Activated naive CD4-positive, alpha-beta T cell (primary cell): ENCODE measurements around the gene C1orf21.

Experiments used
- DNase-seq, 4 experiments: peaks; one replicate each; lab custom pipeline; 2025; lab: John Stamatoyannopoulos, UW

Gene C1orf21

DNA sequence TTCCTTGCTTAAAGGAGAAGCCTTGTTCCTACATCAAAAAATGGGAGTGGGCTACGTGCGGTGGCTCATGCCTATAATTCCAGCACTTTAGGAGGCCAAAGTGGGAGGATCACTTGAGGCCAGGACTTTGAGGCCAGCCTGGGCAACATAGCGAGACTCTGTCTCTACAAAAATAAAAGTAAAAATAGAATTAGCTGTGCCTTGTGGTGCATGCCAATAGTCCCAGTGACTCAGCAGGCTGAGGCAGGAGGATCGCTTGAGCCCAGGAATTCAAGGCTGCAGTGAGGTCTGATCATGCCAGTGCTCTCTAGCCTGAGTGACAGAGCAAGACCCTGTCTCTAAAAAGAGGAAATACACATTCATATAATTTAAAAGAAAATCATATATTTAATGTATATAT, 127.1 kb downstream of the C1orf21 start:
- no peak for DNase-seq

- DNase-seq = no peak
Measured at GRCh38 chr1:184514447-184514846, 127.6 kb downstream of the C1orf21 start.

- no peak for DNase-seq
Measured at GRCh38 chr1:184517130-184517529, 130.3 kb downstream of the C1orf21 start.

DNA sequence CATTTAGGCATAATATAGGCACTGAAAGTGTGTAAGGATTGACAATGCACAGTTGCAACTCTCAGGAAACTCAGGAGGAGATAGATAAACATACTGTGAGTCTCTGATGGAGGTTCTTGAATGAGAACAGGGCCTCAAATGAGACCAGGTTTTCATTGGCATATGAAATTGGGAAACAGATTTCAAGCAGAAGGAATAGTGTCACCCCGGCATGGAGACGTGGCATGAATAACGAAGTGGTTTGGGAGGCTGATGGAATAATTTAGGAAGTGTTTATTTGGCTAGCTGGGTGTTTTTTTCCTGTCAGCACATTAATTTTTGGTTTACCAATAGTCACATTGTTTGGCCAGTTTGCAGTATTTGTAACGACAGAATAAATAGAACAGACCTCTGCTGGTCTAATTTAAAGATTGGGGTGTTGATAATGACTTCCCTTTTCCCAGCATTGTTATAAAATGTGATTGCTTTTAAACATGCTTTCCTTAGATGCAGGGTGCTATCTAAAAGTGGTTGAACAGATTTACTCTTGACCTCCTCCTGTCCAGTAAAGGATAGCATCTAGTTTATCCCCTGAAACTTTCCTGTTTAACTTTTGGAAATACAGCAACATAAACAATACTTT, 132.0 kb downstream of the C1orf21 start:
- DNase-seq = no peak

- DNase-seq = no peak
Measured at GRCh38 chr1:184520336-184520735, 133.5 kb downstream of the C1orf21 start.

GRCh38 chr1:184524248-184524647, 137.4 kb downstream of the C1orf21 start:
- DNase-seq = no peak

DNA sequence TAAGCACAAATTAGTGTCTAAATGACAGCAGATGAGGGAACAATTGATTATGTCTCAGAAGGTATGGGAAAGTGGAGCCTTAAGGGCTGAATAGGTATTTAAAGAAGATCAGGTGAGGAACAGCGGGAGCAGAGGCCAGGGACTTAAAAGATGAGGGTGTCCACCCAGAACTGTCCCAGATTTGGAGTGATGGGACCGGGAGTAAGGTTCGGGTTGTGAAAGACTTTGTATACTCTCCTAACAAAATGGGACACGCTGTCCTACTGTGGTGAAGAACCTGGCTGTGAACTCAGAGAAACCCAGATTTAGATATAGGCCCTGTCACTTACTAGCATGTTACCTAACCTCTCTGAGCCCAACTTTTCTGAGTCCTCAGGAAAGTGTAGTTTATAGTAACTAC, 140.6 kb downstream of the C1orf21 start:
- no peak for DNase-seq

GRCh38 chr1:184530226-184530625, 143.4 kb downstream of the C1orf21 start:
- no peak for DNase-seq

- DNase-seq = no peak
Measured at GRCh38 chr1:184531296-184531695, 144.5 kb downstream of the C1orf21 start.

- DNase-seq = no peak
Measured at GRCh38 chr1:184532199-184532598, 145.4 kb downstream of the C1orf21 start.

GRCh38 chr1:184533049-184533448, 146.2 kb downstream of the C1orf21 start:
- no peak for DNase-seq

DNA sequence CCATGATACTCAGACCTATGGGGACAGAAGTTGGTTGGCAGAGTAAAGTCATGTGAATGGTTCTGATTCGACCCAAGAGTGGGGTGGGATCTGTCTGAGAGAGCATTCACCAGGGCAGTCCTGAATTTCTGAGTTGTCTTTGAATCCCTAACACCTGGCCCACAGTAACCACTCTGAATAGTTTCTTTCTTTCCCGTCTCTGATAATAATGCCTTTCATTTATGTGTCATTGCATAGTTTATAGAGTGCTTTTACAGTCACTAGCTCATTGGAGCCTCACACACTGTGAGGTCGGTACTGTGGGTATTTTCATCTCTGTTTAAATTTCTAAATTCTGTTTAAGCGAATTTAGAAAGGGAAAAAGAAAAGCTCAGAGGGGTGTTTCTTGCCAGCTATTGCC, 147.1 kb downstream of the C1orf21 start:
- DNase-seq = no peak

DNA sequence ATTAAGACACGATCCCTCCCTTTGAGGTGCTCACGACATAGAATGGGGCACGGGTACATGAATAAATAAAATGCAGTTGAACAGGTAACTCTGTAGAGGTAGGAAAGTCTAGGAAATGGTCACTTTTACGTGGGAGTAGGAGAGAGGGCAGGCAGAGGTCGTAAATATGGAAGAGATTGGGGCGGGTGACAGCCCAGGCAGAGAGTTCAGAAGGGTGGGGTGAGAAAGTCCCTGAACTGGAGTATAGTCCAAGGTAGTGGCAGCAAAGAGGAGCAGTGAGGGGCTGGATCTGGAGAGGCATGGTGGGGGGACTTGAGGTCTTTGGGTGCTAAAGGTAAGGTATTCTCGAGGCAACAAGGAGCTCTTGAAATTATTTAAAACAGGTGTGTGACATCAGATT, 147.9 kb downstream of the C1orf21 start:
- no peak for DNase-seq

DNA sequence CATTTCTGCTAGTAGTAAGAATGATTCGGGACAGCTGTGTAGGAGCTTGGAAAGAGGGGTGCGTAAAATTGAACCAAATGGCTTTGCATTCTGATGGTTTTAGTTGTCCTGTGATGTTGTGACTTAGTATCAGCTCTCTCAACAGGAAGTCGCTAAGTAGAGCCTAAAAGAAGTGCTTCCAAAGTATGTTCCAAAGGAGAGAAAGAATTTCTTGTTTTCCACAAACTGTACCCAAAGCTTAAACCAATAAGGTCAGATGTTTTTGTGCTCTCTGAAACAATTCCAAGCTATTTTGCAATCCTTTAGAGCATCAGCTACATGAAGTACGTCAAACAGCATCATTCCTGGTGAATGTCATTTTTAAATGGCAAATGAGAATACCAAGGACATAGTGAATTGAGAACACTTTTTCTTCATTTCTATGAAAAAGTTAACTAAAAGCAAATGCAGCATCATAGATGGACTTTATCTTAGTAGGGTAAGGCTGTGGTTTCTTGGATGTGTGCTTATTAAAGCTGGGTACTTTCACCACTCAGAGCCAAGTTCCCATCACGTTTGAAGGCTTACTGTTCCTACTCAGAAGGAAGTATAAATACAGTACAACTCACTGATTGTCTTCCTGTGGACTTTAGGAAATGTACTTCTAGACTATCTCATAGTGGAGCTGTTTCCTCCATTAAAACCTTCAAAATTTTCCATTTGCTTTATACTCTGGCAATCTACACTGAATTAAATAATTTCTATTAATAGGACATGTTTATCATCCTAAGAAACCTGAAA, 148.6 kb downstream of the C1orf21 start:
- no peak for DNase-seq

GRCh38 chr1:184536246-184536985, 149.6 kb downstream of the C1orf21 start:
- no peak for DNase-seq

DNA sequence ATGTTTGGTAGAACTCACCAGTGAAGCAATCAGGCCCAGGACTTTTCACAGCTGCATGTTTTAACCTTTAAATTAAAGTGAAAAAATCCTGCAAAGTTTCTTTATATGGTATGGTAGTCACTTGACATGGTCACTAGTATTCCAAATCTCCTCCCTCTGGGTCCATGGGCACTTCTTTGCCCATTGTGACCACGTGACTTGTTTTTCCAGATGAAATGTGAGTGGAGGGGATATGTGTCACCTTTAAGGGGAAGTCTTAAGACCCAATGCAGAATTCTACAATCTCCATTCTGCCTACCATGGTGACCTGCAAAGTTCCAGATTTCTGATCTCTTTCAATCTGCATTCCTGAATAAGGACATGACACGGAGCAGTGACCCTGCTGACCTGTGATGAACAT, 152.8 kb downstream of the C1orf21 start:
- no peak for DNase-seq

DNA sequence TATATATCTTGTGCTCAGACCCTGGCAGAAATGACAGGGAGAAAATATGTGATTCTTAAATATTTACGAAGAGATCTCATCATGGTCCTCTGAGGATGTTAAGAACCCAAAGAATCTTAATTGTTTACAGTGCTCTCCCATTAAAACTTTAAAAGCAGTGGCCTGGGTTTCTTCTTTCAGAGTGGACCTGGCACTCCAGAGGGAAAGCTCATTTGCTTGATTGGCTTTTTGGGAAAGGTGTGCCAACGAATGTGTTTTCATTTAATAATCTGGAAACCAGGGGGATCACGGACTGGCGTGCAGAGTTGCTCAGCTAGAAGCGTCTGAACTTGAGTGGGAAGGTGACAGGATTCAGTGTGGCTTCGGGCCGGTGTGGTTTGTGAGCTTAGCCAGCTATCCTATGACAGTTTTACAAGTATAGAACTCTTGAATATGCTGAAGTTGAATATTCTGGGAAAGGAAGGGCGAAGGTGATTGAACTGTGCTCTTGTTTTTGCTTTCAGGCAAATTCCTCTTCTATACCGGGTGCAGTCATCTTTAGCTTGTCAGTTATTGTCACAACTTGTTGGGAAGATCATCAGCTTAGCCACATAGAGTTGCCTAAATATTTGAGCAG, 154.8 kb downstream of the C1orf21 start:
- DNase-seq = no peak

GRCh38 chr1:184542291-184542690, 155.5 kb downstream of the C1orf21 start:
- no peak for DNase-seq

DNA sequence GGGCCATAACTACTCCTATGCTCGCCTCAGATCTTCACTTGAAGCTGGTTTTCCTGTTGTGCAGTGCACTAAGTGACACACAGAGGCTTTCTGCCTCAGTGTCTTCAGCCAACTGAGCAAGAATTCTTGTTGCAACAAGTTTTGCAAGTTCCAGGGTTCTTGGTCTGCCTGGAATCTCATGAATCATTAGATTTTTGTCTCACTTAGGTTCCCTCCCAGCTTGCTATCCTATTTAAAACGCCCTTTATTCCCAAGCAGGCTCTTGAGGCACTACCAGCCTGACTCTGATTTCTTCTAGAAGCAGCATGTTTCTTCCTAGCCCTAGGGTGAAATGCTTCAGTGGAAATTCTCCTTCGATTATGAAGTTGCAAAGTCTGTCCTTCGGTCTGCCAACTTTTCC, 158.8 kb downstream of the C1orf21 start:
- no peak for DNase-seq

DNA sequence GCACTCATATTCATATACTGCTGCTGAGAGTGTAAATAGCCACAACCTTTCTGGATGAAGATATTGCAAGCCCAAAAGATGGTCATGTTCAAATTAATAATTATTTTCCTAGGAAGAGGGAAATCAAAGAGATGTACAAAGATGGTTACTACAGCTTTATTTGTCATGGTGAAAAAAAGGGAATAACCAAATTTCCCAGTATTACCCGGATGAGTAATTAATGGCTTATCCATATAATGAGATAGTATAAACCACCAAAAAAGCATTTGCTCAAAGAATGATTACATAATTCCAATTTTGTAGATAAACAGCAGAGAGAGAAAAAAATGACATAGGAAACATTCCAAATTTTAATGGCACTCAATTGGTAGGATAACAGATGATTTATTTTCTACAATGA, 165.6 kb downstream of the C1orf21 start:
- DNase-seq = no peak

- no peak for DNase-seq
Measured at GRCh38 chr1:184553845-184554244, 167.0 kb downstream of the C1orf21 start.
